ENCODE data around the gene ZDHHC14. TPM values are rescaled to one million over a fixed set of nuclear protein-coding genes. Genes with fewer than 3 reads are reported as not detected.

Gene ZDHHC14
- polyA plus RNA-seq, 1 donor (not counting 4 experiments of a cell fraction or from before 2014, with no cell fraction given) = 6.4 TPM

- TF ChIP-seq EZH2 (IDR thresholded peaks at IDR 0.05; ENCODE audit: low read length) (no peak), CTCF (optimal IDR thresholded peaks at IDR 0.05 in 1 of 3, IDR thresholded peaks at IDR 0.05 in 1 of 3, conservative IDR thresholded peaks at IDR 0.05 in 1 of 3; ENCODE audit: extremely low read depth in 1 of 3, insufficient read depth in 2 of 3, low read length in 3 of 3) (no peak)
- FAIRE-seq (no peak), DNase-seq (ENCODE audit: low read depth, low spot score) (no peak)
- Histone ChIP-seq H2AFZ (ENCODE audit: control insufficient read depth, low read length) (no peak overlapping the region), H3K4me1 (ENCODE audit: control insufficient read depth, extremely low read depth, insufficient read depth, low read length) (peaks cover 9% of the 10 kb centered on the region), H4K20me1 (ENCODE audit: control insufficient read depth, extremely low read depth, insufficient read depth, low read length) (no peaks in the 10 kb centered on the region), H3K27ac (ENCODE audit: control insufficient read depth, insufficient read depth, low read length) (no peak overlapping the region), H3K79me2 (ENCODE audit: control insufficient read depth, insufficient read depth, low read length) (no peaks in the 10 kb centered on the region), H3K27me3 (ENCODE audit: control insufficient read depth, extremely low read depth, insufficient read depth, low read length) (no peaks in the 10 kb centered on the region), H3K9me1 (ENCODE audit: control insufficient read depth, extremely low read depth, insufficient read depth, low read length) (no peaks in the 10 kb centered on the region), H3K9me3 (ENCODE audit: control insufficient read depth, low read depth, low read length) (no peaks in the 10 kb centered on the region), H3K36me3 (ENCODE audit: control insufficient read depth in 2 of 2, extremely low read depth in 1 of 2, insufficient read depth in 2 of 2, low read length in 2 of 2) (peaks cover 0 to 6% of the 10 kb centered on the region in 2 experiments), H3K9ac (ENCODE audit: control insufficient read depth, extremely low read depth, insufficient read depth, low read length) (no peak overlapping the region), H3K4me2 (ENCODE audit: control insufficient read depth, extremely low read depth, insufficient read depth, low read depth, low read length) (no peak overlapping the region), H3K4me3 (ENCODE audit: control insufficient read depth in 2 of 3, extremely low read depth in 1 of 3, insufficient read depth in 2 of 3, low read depth in 1 of 3, low read length in 3 of 3) (no peak overlapping the region)
- dilution Hi-C loops (cut with MboI; ENCODE audit: extremely low pct_ligation_motif_present, low sequenced_read_pairs) = no loop called here
Observed at GRCh38 chr6:157650801-157651200, 269.8 kb downstream of the ZDHHC14 start.

- Histone ChIP-seq H3K4me2 (ENCODE audit: control insufficient read depth, extremely low read depth, insufficient read depth, low read depth, low read length) (no peak overlapping the region), H3K9me1 (ENCODE audit: control insufficient read depth, extremely low read depth, insufficient read depth, low read length) (no peaks in the 10 kb centered on the region), H3K27ac (ENCODE audit: control insufficient read depth, insufficient read depth, low read length) (no peak overlapping the region), H3K36me3 (ENCODE audit: control insufficient read depth in 2 of 2, extremely low read depth in 1 of 2, insufficient read depth in 2 of 2, low read length in 2 of 2) (peaks cover 0 to 7% of the 10 kb centered on the region in 2 experiments), H3K4me3 (ENCODE audit: control insufficient read depth in 2 of 3, extremely low read depth in 1 of 3, insufficient read depth in 2 of 3, low read depth in 1 of 3, low read length in 3 of 3) (no peak overlapping the region), H3K9me3 (ENCODE audit: control insufficient read depth, low read depth, low read length) (no peaks in the 10 kb centered on the region), H3K9ac (ENCODE audit: control insufficient read depth, extremely low read depth, insufficient read depth, low read length) (no peak overlapping the region), H3K79me2 (ENCODE audit: control insufficient read depth, insufficient read depth, low read length) (no peaks in the 10 kb centered on the region), H3K4me1 (ENCODE audit: control insufficient read depth, extremely low read depth, insufficient read depth, low read length) (peaks cover 9% of the 10 kb centered on the region), H4K20me1 (ENCODE audit: control insufficient read depth, extremely low read depth, insufficient read depth, low read length) (no peaks in the 10 kb centered on the region), H2AFZ (ENCODE audit: control insufficient read depth, low read length) (no peak overlapping the region), H3K27me3 (ENCODE audit: control insufficient read depth, extremely low read depth, insufficient read depth, low read length) (no peaks in the 10 kb centered on the region)
- FAIRE-seq (no peak), DNase-seq (ENCODE audit: low read depth, low spot score) (no peak)
- dilution Hi-C loops (cut with MboI; ENCODE audit: extremely low pct_ligation_motif_present, low sequenced_read_pairs) = no loop called here
- TF ChIP-seq CTCF (optimal IDR thresholded peaks at IDR 0.05 in 1 of 3, IDR thresholded peaks at IDR 0.05 in 1 of 3, conservative IDR thresholded peaks at IDR 0.05 in 1 of 3; ENCODE audit: extremely low read depth in 1 of 3, insufficient read depth in 2 of 3, low read length in 3 of 3) (no peak), EZH2 (IDR thresholded peaks at IDR 0.05; ENCODE audit: low read length) (no peak)
Observed at GRCh38 chr6:157651731-157652490, 270.9 kb downstream of the ZDHHC14 start.
